Measurements from ENCODE around the gene DNAH8.

DNAH8 gene

DNA sequence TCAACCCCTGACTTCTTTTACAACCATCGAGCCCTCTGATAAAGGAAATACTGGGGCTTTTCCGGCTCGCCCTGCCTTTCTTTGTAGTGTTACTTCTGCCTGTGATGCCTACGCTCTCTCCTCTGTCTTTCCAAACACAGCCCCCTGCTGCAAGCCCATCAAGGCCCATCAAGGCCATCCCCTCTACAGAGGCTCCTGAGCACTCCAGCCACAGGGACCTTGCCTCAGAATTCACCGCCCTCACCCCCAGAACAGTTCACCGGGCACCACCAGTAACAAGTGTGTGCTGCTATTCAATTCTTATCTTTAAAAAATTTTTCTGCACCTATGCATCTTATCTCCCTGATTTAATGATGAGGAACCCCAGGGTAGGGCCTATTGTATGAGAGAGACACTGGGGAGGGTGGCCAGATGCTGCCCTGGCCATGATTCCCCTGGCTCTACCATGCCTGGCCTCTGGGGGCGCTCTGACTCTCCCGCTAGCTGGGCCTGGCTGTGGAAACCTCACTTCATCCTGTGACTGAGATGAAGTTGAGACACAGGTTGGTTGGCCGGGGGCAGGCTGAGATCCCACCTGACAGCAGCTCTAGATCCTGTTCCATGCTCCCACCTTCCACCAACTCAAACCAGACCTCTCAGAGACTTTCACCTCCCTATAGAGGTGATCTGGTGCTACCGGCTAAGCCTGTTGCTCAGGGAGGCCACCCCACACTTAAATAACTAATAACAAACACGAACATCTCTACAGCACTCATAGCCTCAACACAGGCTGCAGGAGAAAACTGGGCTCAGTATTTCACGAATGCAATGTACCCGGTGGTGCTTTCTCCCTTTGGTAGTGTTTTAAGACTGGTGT lies 314.3 kb downstream of the DNAH8 start:
- peak; percentile 64 to 68 for DNase-seq

DNA sequence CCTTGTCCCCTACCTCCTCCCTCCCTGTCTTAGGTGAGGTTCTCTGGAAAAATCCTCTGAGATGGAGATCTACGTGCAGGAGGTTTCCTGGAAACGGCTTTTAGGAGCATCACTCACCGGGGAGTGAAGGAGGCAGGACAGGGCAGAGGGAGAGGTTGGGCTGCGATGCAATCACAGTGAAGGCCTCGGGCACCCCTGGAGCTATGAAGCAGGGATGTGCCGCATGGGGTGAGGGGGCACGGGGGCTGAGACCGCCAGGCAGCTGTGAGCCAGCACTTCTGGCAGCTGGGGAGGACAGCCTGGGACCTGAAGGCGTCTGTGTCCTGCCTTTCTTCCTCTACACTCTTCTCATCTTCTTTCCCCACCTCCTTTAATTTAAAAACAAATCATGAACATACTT lies 320.6 kb downstream of the DNAH8 start:
- DNase-seq, result no peak

DNA sequence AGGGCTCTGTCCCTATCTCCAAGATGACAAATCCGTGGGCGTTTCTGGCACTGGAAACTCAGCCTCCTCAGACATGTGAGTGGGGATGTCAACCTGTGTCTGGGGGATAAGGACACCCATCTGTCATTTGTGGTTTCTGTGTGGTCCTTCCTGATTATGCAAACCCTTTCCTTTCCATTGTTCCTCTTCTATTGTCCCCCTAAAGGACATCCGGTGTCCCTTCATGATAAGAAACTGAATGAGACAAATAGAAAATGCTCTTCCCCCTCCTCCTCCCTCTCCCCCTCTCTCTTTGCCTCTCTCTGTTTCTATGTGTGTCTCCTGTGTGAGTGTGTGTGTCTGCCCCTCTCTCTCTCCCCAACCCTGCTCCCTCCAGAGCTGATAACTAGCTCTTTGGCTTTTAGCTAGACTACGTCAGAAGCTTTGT lies 322.0 kb downstream of the DNAH8 start:
- DNase-seq, result no peak

DNA sequence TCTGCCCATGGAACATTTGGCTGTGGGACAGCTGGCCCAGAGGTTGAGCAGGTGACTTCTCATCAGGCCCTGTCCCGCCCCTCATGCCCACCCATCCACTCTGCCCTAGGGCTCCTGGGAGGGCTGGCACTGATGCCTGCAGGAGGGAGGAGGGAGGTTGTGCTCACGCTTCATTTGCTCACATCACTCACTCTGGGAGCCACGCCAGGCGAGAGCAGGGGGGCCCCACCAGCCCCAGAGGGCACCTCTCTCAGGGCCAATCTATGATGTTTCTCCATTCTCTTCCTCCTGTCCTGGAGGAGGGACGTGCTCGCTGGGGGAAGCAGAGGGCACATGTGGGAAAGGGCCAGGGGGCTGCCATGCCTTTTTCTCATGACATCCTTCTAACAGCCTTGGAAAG lies 322.6 kb downstream of the DNAH8 start:
- no peak for DNase-seq

DNA sequence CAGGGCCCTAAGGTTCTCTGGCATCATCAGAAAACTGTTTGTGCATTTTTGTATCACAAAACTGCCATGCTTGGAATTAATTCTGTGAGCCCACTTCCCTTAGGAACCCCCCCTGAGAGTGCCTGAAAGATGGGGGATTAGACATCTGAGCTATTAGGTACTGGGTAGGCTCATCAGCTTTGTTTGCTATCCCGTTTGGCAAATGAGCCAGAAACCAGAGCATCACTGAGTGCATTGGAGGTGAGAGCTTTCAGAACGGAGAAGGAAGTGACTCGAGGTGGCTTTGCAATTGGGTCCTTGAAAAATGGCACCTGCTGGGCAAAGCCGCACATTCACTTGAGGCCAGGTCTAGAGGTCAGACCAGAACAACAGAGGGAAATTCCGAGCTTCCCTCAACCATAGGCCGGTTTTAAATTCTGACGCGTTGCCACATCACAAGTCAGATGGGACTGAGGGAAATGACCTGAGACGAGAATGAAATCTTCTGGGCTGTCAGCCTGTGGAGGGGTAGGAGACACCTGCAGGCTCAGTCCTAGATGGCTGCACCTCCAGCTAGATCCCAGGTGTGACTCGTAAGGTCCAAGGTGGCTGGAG lies 325.1 kb downstream of the DNAH8 start:
- no peak for DNase-seq

DNA sequence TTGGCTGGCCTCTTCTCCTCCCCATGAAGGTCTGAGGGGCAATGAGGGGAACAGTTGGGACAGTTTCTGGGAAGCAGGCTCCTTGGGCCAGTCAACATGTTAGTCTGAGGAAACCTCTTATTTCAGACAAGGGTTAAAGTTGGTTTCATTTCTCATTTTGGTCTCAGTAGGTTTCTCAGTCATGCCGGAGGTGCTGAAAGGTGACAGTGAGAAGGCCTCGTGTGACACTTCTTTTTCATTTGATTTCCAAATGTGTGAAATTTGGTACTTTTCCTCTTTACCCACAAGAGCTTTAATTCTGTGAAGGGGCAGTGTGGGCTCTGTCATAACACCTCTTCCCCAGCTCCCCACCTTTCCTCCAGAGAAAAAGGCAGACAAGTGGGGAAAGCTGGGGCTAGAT lies 326.0 kb downstream of the DNAH8 start:
- DNase-seq, result no peak

DNA sequence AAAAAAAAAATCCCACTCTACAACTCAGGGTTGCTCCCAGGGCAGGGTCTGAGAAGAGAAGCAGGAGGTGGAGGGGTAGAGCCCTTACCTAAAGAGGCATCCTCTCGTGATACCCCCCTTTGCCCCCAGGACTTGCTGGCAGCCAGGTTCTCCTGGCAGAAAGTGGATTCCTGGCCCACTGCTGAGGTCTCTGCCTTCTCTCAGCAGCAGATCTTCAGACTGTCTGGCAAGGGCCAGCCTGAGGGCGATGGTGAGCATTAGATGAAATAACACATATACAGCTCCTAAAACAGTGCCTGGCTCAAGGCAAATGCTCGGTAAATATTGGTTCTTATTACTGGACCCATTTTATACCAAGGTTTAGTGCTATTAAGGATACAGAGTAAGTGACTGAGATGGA lies 328.7 kb downstream of the DNAH8 start:
- no peak for DNase-seq

DNA sequence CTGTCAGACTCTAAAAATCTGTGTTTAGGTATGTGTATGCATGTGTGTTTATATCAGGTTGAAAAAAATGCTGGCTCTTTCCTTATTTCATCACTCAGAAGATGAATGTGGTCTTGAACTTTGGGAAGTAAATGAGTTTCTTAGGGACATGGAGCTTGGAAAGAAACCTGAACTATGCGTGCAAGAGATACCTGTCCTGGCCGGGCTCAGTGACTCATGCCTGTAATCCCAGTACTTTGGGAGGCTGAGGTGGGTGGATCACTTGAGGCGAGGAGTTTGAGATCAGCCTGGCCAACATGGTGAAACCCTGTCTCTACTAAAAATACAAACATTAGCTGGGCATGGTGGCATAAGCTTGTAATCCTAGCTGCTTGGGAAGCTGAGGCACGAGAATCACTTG lies 329.1 kb downstream of the DNAH8 start:
- DNase-seq, result no peak

DNA sequence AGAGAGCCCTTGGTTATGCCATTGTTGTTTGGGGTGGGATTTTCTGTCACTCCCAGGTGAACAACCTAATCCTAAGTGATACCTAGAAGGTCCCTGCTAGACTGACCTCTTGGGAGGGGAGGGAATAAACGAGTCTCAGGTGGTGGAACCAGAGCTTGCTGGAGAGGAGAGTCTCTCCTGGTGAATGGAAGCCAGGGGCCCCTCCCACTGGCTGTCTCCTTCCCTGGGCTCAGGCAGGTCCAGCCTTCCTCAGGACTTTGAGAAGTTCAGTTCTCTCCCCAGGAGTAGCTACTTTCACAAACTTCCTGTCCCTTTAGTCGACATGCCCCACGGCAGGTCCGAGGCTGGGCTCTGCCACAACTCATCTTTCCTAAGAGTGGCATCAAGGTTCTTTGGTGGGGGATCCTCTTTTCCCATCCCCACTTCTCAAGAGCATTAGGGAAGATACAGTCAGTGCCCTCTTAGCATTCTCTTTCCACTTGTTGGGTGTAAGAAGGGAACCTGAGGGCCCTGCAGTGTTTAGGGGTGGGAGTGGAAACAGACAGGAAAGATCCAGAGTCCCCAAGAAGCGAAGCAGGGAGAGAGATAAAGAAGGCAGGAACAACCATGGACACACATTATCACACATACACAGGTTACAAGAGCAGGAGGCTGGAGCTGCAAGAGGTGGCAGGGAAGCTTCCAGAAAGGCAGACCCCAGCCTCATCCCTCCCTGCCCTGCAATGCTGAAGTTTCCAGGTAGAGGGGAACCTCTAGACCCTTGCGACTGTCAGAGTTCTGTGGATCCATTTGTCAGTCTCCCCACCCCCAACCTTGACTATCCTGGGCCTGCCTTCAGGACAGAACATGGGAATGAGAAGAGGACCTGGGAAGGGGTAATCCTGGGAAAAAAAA lies 332.6 kb downstream of the DNAH8 start:
- no peak for DNase-seq

DNA sequence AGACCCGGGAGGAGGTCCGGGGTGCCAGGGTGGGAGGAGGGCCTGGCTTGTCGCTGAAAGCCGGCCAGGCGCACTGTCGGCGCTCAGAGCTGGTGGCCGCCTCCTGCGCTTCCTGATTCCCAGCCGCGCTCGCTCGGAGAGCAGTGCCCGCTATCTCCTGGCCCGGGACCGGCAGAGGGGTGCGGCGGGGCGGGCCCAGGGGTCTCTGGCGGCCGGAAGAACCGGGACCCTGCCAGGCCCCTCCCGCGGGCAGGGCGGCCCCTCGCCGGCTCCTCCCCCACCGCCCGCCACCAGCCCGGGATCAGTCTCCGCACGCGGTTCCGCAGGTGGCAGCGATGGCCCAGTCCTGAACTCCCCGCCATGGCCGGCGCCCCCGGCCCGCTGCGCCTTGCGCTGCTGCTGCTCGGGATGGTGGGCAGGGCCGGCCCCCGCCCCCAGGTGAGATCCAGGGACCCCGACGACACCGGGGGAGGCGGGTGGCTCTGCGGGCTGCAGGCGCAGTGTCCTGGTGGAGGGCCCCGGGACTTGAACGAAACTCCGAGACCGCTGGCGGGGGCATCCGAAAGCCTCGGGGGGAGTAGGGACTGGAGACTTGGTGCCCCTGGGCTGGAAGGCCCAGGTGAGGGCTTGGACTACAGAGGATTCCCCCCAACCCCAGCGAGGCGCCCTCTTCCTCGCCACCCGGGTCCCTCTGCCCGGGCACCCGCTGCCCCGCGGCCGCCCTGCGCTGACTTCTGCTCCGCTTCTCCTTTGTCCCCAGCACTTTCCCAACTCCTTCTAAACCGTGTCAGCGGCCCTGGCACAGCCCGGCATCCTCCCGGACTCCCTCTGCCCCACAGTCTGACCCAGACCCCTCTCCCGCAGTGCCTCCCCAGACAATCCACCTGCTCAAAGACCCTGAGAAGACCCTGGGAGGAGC lies 333.6 kb downstream of the DNAH8 start, which contains the start of gene GLP1R:
GLP1R (plus strand) TSS at position 301 of the 919 bp plus-strand sequence; CDS start at position 361, 60 bp downstream.
- DNase-seq, result peak in 1 of 2 donors; percentile 30

DNA sequence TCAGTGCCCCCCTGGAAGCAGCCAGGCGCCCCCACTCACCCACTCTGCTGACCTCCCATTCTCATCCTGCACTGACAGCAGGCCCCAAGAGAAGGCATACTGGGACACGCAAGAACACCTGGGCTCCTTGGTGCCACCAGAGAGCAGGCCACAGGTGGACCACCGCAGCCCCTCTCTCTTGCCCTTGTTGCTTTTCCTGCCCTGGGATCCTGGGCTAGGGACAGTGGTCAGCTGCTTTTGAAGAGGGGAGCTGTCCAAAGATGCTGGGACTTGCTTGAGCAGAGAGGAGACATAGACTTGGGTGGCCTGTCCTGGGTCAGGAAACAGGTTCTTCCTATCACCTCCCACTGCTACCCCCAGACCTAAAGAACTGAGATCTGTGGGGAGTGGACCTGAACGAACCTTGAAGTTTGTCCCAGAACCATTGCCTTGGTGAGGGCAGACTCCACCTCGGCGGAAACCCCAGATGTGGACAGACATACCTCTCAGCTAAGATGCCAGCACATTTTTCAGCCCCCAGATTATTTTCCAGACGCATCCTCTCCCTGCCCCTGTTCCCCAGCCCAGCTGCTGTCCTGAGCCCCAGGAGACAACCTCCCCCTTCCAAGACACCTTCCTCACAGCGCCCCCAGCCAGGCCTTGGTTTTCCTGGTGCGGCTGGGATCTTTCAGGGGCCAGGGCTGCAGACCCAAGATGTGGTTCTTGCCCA lies 334.6 kb downstream of the DNAH8 start:
- no peak for DNase-seq

DNA sequence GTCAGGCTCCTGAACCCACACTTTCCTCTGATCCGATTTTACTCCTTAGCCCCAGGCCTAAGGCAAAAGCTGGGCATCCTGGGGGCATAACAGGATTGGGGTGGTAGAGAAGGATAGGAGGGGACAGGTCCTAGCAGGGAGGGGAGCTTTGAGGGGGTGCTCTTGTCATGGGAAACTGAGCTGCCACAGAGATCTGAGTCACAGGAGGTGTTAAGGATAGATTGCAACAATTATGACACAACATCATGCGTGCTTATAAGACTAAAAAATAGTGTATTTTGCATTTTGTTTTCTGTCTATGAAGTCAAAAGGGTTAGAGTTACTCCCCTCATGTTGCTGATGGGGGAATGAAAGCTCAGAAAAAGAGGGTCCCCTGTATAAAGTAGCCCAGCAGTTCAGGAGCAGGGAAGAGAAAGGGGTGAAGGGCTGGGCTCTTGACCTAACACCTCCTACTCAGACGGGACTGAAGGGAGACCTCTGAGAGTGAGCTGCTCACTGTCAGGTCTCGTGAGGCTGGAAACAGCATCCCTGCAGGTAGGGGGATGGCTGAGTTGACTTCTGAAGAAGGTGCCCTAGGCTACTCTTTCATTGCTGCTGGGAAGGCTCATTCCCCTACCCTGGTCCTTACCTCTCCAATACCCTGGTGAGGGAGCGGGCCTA lies 335.5 kb downstream of the DNAH8 start:
- no peak for DNase-seq

DNA sequence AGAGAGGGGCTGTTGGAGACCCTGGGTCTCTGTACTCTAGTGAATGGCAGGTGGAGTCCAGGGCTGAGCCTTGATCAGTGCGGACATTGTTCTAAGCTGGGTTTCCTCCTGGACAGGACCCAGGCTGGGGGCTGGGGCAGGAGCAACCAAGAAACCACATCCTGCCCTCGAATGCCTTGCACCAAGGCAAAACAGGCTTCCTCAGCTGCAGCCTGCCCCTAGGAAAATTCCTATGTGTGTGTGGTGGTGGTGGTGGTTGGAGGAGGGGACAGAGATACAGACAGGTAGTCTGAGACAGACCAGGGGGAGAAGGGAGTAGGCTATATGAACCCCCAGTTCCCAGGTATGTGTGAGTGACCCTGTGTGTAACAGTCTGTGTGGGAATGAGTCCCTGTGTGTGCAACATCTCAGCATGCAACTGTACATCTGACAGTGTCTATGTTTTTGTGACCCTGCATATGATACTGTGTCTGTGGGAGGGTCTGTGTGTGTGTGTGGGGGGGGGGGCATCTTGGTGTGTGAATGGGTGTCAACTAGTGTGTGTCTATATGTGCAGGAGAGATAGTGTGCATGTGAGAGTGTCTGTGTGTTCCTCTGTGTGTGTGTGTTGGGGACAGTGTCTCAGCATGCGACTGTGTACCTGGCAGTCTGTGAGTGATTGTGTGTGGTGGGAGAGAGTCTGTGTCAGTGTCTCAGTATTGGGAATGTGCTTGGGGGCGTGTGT lies 336.4 kb downstream of the DNAH8 start:
- no peak for DNase-seq

DNA sequence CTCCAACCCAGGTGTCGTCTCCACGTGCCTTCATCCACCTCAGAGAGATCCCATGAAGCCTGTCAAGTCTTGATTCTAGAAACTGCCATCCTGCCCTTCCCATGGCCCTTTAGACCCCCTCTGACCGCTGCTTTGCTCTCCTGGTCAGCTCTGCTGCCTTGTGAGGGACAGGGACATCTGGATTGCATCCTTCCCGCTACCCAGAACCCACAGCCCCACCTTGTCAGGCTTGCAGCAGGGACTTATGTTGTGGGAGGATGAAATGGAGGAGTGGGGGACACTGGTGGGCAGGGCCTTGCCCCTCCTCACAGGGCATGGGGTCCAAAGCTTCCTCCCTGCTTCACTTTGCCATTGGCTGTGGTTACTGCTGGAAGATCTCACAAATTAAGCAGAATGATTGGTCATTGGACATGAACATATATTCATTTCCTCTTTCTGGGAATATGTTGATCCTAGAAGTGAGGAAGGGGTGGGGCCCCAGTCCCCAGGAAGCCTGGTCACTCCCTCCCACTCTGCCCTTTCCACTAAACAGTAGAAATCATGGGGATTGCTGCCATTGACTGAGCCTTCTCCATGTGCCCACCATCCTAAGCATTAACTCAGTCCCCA lies 338.0 kb downstream of the DNAH8 start:
- no peak for DNase-seq

DNA sequence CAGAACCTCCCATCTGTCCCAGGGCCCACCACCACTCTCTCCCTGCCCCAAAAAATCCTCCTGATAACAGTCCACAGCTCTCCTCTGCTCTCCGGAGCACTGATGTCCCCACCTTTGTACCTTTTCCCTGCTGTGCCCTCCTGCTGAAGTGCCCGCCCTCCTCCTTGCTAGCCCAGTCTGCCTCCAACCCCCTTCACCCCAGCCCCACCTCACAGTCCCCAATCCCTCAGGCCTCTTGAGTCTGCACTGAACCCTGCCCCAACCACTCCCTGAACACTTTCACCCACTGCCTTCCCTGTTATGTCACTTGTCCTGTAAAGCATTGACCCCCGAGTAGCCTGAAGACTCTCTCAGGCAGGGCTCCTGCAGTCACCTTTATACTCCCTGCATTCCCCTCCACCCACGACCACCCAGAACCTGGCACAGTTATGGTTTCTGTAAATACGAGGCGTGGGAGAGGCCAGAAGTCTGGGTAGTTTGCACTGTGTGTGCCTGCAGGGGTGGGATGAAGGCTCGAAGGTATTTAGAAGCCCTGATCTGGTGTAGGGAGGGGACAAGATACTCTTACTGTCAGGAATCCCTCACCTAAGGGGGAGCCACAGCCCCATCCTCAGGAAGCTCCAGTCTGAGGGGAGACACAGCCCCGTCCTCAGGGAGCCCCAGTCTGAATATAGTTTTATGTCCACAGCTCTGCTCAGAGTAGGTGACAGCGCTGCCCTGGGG lies 338.9 kb downstream of the DNAH8 start:
- no peak for DNase-seq

DNA sequence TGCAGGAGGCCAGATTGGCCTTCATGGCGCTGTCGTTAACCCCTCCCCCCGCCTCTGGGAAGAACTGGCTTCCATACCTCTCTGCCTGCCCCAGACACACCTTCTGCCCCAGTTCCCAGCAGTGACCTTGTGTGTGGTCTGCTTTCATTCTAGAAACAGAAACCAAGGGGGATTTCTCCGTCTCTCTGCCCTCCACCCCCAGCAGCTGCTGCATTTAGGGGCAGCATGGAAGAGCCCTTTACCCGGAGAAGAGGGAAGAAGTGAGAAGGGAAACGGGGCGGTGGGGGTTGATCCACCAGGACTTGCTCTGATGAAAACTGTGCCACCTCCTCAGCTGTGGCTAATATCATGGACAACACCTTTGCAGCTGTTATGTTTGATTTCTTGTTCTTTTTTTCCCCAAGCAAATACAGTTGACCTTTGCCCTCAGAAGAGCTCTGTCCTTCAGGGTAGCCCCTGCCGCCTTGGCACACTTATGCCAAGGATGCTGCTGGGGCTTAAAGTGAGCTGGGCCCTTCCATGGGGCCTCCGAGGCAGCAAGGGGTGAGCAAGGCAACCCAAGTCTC lies 339.5 kb downstream of the DNAH8 start:
- DNase-seq, result no peak

DNA sequence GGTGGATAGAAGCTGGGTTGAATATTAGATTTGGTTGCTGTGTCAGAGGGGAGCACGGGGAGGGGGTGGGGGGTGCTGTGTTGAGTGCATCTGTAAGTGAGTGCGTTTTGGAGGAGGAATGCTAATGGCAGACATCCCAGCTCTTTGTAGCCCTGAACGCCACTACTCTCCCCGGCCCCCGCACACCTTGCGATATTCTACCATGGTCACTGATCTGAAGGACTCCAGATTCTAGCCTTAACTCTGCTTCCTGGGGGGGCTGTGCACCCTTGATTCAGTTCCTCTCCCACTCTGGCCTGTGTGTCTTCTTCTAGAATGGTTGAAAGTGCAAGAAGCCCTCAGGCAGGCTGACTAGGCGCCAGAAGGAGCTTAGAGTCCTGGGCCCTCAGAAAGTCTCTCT lies 340.6 kb downstream of the DNAH8 start:
- DNase-seq, result no peak

DNA sequence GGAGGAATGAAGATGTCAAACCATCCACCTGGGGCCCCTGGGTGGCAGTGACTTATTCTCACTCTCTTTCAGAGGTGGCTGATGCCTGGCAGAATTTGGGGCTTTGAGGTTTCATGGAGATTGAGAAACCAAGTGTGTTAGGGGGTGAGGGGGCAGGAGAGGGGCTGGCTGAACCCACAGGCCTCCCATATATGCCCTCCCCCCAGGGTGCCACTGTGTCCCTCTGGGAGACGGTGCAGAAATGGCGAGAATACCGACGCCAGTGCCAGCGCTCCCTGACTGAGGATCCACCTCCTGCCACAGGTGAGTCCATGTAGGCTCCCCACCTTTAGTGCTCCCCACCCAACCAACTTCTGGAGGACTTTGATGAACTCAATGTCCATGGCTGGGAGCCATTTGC lies 341.1 kb downstream of the DNAH8 start:
- DNase-seq, result no peak

DNA sequence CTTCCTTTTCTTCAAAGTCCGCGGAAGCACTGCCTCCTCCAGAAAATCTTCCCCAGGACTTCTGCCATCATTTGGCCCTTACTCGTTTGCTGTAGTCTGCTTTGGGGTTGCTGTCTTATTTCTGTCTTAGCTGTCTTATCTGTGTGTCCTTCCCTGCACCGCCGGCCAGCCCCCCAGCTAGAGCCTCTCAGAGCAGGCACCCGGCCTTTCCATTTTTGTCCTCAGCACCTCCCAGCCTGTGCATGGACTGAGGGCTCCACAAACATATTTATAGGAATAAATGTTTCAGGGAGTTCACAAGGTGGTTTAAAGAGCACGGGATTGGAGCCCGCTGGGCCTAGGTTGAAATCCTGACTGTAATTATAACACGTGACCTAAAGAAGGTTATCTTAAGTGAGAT lies 341.6 kb downstream of the DNAH8 start:
- DNase-seq, result no peak

Measured in stimulated activated CD4-positive, alpha-beta T cell treated with anti-CD3 and anti-CD28 coated beads, Interleukin-2, amount 100 ng/mL, for 24 hours (primary cell).